ENCODE data around the gene PLPPR3. TPM values are rescaled to one million over a fixed set of nuclear protein-coding genes. Genes with fewer than 3 reads are reported as not detected.

PLPPR3 gene
- total RNA-seq, 1 experiment from 2014 or later, result 63.7 TPM

GRCh38 chr19:776549-776948 is 45.2 kb downstream of the PLPPR3 start:
- Histone ChIP-seq H3K27ac (ENCODE audit: low read length) (peak overlapping the region; percentile 63; the same call in 1 of the 2 replicates), H3K27me3 (ENCODE audit: control insufficient read depth, insufficient read depth, low read length) (no peaks in the 10 kb centered on the region), H3K4me1 (ENCODE audit: control insufficient read depth, insufficient read depth, low read length) (peaks cover 13% of the 10 kb centered on the region), H3K4me3 (ENCODE audit: low read depth in 2 of 2, low read length in 2 of 2) (no peak overlapping the region), H3K36me3 (ENCODE audit: control insufficient read depth, insufficient read depth, low read length) (no peaks in the 10 kb centered on the region), H3K9me3 (ENCODE audit: control insufficient read depth, insufficient read depth, low read depth, low read length) (no peaks in the 10 kb centered on the region)
- no peak for ATAC-seq
- no peak for DNase-seq (ENCODE audit: low read depth, low spot score)
- TF ChIP-seq REST (IDR thresholded peaks at IDR 0.05; ENCODE audit: insufficient read depth in 1 of 2, low read depth in 2 of 2, low read length in 1 of 2) (no peak), TCF7L2 (IDR thresholded peaks at IDR 0.05; ENCODE audit: low read depth, low read length) (no peak), CTCF (IDR thresholded peaks at IDR 0.05) (no peak), SIN3A (IDR thresholded peaks at IDR 0.05; ENCODE audit: borderline replicate concordance, insufficient read depth, low read depth, low read length) (no peak)
- POLR2A ChIA-PET, result interaction anchor here (0.6 kb wide), 1 partner anchor 14 kb away, joined by 6 read pairs; no protein-coding TSS in a partner anchor
- in situ Hi-C loops (cut with HindIII; ENCODE audit: low pct_unique_long_range_greater_than_20kb, low sequenced_read_pairs) (no loop called here), intact Hi-C loops (cut with micrococcal nuclease; ENCODE audit: unreplicated experiment) (loop anchor here (10.0 kb wide), 1 partner anchor 138 kb away; the partner anchor contains the start of genes KISS1R and R3HDM4)
- CTCF ChIA-PET, result no interaction called here
- no TSS peak for BruUV-seq (replicated peaks)

GRCh38 chr19:772730-773436 is 48.9 kb downstream of the PLPPR3 start:
- Histone ChIP-seq H3K4me1 (ENCODE audit: control insufficient read depth, insufficient read depth, low read length) (peaks cover 6% of the 10 kb centered on the region), H3K36me3 (ENCODE audit: control insufficient read depth, insufficient read depth, low read length) (no peaks in the 10 kb centered on the region), H3K4me3 (ENCODE audit: low read depth in 2 of 2, low read length in 2 of 2) (no peak overlapping the region), H3K27me3 (ENCODE audit: control insufficient read depth, insufficient read depth, low read length) (no peaks in the 10 kb centered on the region), H3K27ac (ENCODE audit: low read length) (peak overlapping the region; percentile 66; the same call in 1 of the 2 replicates), H3K9me3 (ENCODE audit: control insufficient read depth, insufficient read depth, low read depth, low read length) (no peaks in the 10 kb centered on the region)
- intact Hi-C loops (cut with micrococcal nuclease; ENCODE audit: unreplicated experiment), result loop anchor here (10.0 kb wide), 1 partner anchor 142 kb away; the partner anchor contains the start of genes KISS1R and R3HDM4
- ChIA-PET POLR2A (interaction anchor here (1.2 kb wide), 1 partner anchor 26 kb away, joined by 3 read pairs; no protein-coding TSS in a partner anchor), CTCF (no interaction called here)
- no TSS peak for BruUV-seq (replicated peaks)
- ATAC-seq (peak; percentile 78), DNase-seq (ENCODE audit: low read depth, low spot score) (no peak)
- no peak for TF ChIP-seq CTCF (IDR thresholded peaks at IDR 0.05)
- TF ChIP-seq REST (IDR thresholded peaks at IDR 0.05; ENCODE audit: insufficient read depth in 1 of 2, low read depth in 2 of 2, low read length in 1 of 2), result no peak
- TF ChIP-seq TCF7L2 (IDR thresholded peaks at IDR 0.05; ENCODE audit: low read depth, low read length), result no peak
- no peak for TF ChIP-seq POLR2AphosphoS5 (IDR thresholded peaks at IDR 0.05; ENCODE audit: low read depth, low read length)
- no peak for TF ChIP-seq SIN3A (IDR thresholded peaks at IDR 0.05; ENCODE audit: borderline replicate concordance, insufficient read depth, low read depth, low read length)
- in situ Hi-C loops (cut with HindIII; ENCODE audit: low pct_unique_long_range_greater_than_20kb, low sequenced_read_pairs), result no loop called here
